ENCODE data around the gene SLC19A1.

Gene SLC19A1

GRCh38 chr21:45470773-45471524 lies 71.3 kb downstream of the SLC19A1 start:
- Histone ChIP-seq H3K27me3 (ENCODE audit: control insufficient read depth, insufficient read depth, low read length) (no peaks in the 10 kb centered on the region), H3K4me1 (ENCODE audit: control insufficient read depth, insufficient read depth, low read length) (peaks cover 3% of the 10 kb centered on the region), H3K9ac (ENCODE audit: low read length) (no peak overlapping the region)

GRCh38 chr21:45470087-45470515 lies 72.1 kb downstream of the SLC19A1 start:
- Histone ChIP-seq H3K4me3 (ENCODE audit: low read length) (no peak overlapping the region), H3K36me3 (ENCODE audit: control insufficient read depth, insufficient read depth, low read length) (no peaks in the 10 kb centered on the region), H3K27ac (ENCODE audit: low read depth, low read length) (peak overlapping the region; percentile 79), H3K27me3 (ENCODE audit: control insufficient read depth, insufficient read depth, low read length) (no peaks in the 10 kb centered on the region), H3K4me1 (ENCODE audit: control insufficient read depth, insufficient read depth, low read length) (peaks cover 3% of the 10 kb centered on the region), H3K9ac (ENCODE audit: low read length) (no peak overlapping the region)

More at GRCh38 chr21:45470773-45471524, 71.3 kb downstream of the SLC19A1 start:
- Histone ChIP-seq H3K4me3 (ENCODE audit: low read length) (no peak overlapping the region), H3K27ac (ENCODE audit: low read depth, low read length) (peak overlapping the region; percentile 79), H3K36me3 (ENCODE audit: control insufficient read depth, insufficient read depth, low read length) (no peaks in the 10 kb centered on the region)

- H3K4me3 ChIP-seq (ENCODE audit: low read length): no peak overlapping the region
- no peak overlapping the region for H3K9ac ChIP-seq (ENCODE audit: low read length)
- H3K27me3 ChIP-seq (ENCODE audit: control insufficient read depth, insufficient read depth, low read length): no peaks in the 10 kb centered on the region
- no peaks in the 10 kb centered on the region for H3K36me3 ChIP-seq (ENCODE audit: control insufficient read depth, insufficient read depth, low read length)
- H3K27ac ChIP-seq (ENCODE audit: low read depth, low read length): peak overlapping the region; percentile 79
- peaks cover 3% of the 10 kb centered on the region for H3K4me1 ChIP-seq (ENCODE audit: control insufficient read depth, insufficient read depth, low read length)
These were observed 72.8 kb downstream of the SLC19A1 start for GRCh38 chr21:45469273-45470086.

GRCh38 chr21:45468971-45469272 lies 73.3 kb downstream of the SLC19A1 start:
- Histone ChIP-seq H3K4me1 (ENCODE audit: control insufficient read depth, insufficient read depth, low read length) (peaks cover 3% of the 10 kb centered on the region), H3K4me3 (ENCODE audit: low read length) (no peak overlapping the region), H3K27ac (ENCODE audit: low read depth, low read length) (no peak overlapping the region), H3K27me3 (ENCODE audit: control insufficient read depth, insufficient read depth, low read length) (no peaks in the 10 kb centered on the region), H3K9ac (ENCODE audit: low read length) (no peak overlapping the region), H3K36me3 (ENCODE audit: control insufficient read depth, insufficient read depth, low read length) (no peaks in the 10 kb centered on the region)

GRCh38 chr21:45468051-45468970 lies 73.9 kb downstream of the SLC19A1 start:
- Histone ChIP-seq H3K27ac (ENCODE audit: low read depth, low read length) (no peak overlapping the region), H3K36me3 (ENCODE audit: control insufficient read depth, insufficient read depth, low read length) (no peaks in the 10 kb centered on the region), H3K9ac (ENCODE audit: low read length) (no peak overlapping the region), H3K27me3 (ENCODE audit: control insufficient read depth, insufficient read depth, low read length) (no peaks in the 10 kb centered on the region), H3K4me1 (ENCODE audit: control insufficient read depth, insufficient read depth, low read length) (peaks cover 3% of the 10 kb centered on the region), H3K4me3 (ENCODE audit: low read length) (no peak overlapping the region)

GRCh38 chr21:45467221-45467779 lies 74.9 kb downstream of the SLC19A1 start:
- Histone ChIP-seq H3K27me3 (ENCODE audit: control insufficient read depth, insufficient read depth, low read length) (no peaks in the 10 kb centered on the region), H3K9ac (ENCODE audit: low read length) (no peak overlapping the region), H3K4me3 (ENCODE audit: low read length) (no peak overlapping the region), H3K36me3 (ENCODE audit: control insufficient read depth, insufficient read depth, low read length) (no peaks in the 10 kb centered on the region), H3K4me1 (ENCODE audit: control insufficient read depth, insufficient read depth, low read length) (peaks cover 3% of the 10 kb centered on the region), H3K27ac (ENCODE audit: low read depth, low read length) (no peak overlapping the region)

- no peak overlapping the region for H3K4me3 ChIP-seq (ENCODE audit: low read length)
- H3K27me3 ChIP-seq (ENCODE audit: control insufficient read depth, insufficient read depth, low read length): no peaks in the 10 kb centered on the region
- H3K27ac ChIP-seq (ENCODE audit: low read depth, low read length): no peak overlapping the region
- H3K4me1 ChIP-seq (ENCODE audit: control insufficient read depth, insufficient read depth, low read length): peaks cover 3% of the 10 kb centered on the region
- no peaks in the 10 kb centered on the region for H3K36me3 ChIP-seq (ENCODE audit: control insufficient read depth, insufficient read depth, low read length)
- no peak overlapping the region for H3K9ac ChIP-seq (ENCODE audit: low read length)
These were observed 75.7 kb downstream of the SLC19A1 start for GRCh38 chr21:45466330-45467220.

GRCh38 chr21:45465611-45466329 lies 76.5 kb downstream of the SLC19A1 start:
- H3K9ac ChIP-seq (ENCODE audit: low read length): no peak overlapping the region
- H3K27me3 ChIP-seq (ENCODE audit: control insufficient read depth, insufficient read depth, low read length): no peaks in the 10 kb centered on the region
- H3K4me1 ChIP-seq (ENCODE audit: control insufficient read depth, insufficient read depth, low read length): no peaks in the 10 kb centered on the region
- no peak overlapping the region for H3K27ac ChIP-seq (ENCODE audit: low read depth, low read length)
- H3K4me3 ChIP-seq (ENCODE audit: low read length): no peak overlapping the region
- no peaks in the 10 kb centered on the region for H3K36me3 ChIP-seq (ENCODE audit: control insufficient read depth, insufficient read depth, low read length)

- Histone ChIP-seq H3K27me3 (ENCODE audit: control insufficient read depth, insufficient read depth, low read length) (no peaks in the 10 kb centered on the region), H3K4me3 (ENCODE audit: low read length) (no peak overlapping the region), H3K9ac (ENCODE audit: low read length) (no peak overlapping the region), H3K4me1 (ENCODE audit: control insufficient read depth, insufficient read depth, low read length) (no peaks in the 10 kb centered on the region), H3K36me3 (ENCODE audit: control insufficient read depth, insufficient read depth, low read length) (no peaks in the 10 kb centered on the region), H3K27ac (ENCODE audit: low read depth, low read length) (no peak overlapping the region)
These were observed 77.1 kb downstream of the SLC19A1 start for GRCh38 chr21:45465105-45465504.

GRCh38 chr21:45464309-45464708 lies 77.9 kb downstream of the SLC19A1 start:
- Histone ChIP-seq H3K27ac (ENCODE audit: low read depth, low read length) (no peak overlapping the region), H3K4me3 (ENCODE audit: low read length) (no peak overlapping the region), H3K4me1 (ENCODE audit: control insufficient read depth, insufficient read depth, low read length) (no peaks in the 10 kb centered on the region), H3K27me3 (ENCODE audit: control insufficient read depth, insufficient read depth, low read length) (no peaks in the 10 kb centered on the region), H3K9ac (ENCODE audit: low read length) (no peak overlapping the region), H3K36me3 (ENCODE audit: control insufficient read depth, insufficient read depth, low read length) (no peaks in the 10 kb centered on the region)

GRCh38 chr21:45463871-45464270 lies 78.4 kb downstream of the SLC19A1 start:
- Histone ChIP-seq H3K4me3 (ENCODE audit: low read length) (no peak overlapping the region), H3K36me3 (ENCODE audit: control insufficient read depth, insufficient read depth, low read length) (no peaks in the 10 kb centered on the region), H3K9ac (ENCODE audit: low read length) (no peak overlapping the region), H3K27ac (ENCODE audit: low read depth, low read length) (no peak overlapping the region), H3K27me3 (ENCODE audit: control insufficient read depth, insufficient read depth, low read length) (no peaks in the 10 kb centered on the region), H3K4me1 (ENCODE audit: control insufficient read depth, insufficient read depth, low read length) (no peaks in the 10 kb centered on the region)
